GM23338 (cell line): ENCODE measurements around the gene CD48. TPM values are rescaled to one million over a fixed set of nuclear protein-coding genes. Genes with fewer than 3 reads are reported as not detected.

Experiments
- ATAC-seq: fragments of 200-7000 bp; cut with Tn5 transposase; 3 replicates; pipeline ENCODE4 v1.9.1; 2020
- DNase-seq: peaks from one replicate; pipeline ENCODE4 v3.0.0-alpha.2; 2015; ENCODE audit warnings: low spot score
- H2AFZ ChIP-seq: fragments of 200-600 bp; sonication (generic); 2 replicates; pipeline ENCODE4 v1.8.0; 2016; ENCODE audit warnings: antibody characterized with exemption, mild to moderate bottlenecking, moderate library complexity
- H3F3A ChIP-seq: fragments of 200-600 bp; sonication (generic); replicated peaks from 2 replicates; pipeline ENCODE4 v1.8.0; 2017; ENCODE audit warnings: antibody characterized with exemption, mixed run types, low read depth
- H3K27ac ChIP-seq: fragments of 200-600 bp; sonication (generic); 2 replicates; pipeline ENCODE4 v1.6.1; 2016; ENCODE audit warnings: low read depth
- H3K27me3 ChIP-seq: fragments of 200-600 bp; sonication (generic); 2 replicates; pipeline ENCODE4 v1.8.0; 2016; ENCODE audit warnings: mild to moderate bottlenecking, mixed run types, moderate library complexity; ENCODE audit not compliant: insufficient read depth
- H3K36me3 ChIP-seq: fragments of 200-600 bp; sonication (generic); 2 replicates; pipeline ENCODE4 v1.8.0; 2016; ENCODE audit warnings: mild to moderate bottlenecking; ENCODE audit not compliant: insufficient read depth
- H3K4me1 ChIP-seq: fragments of 200-600 bp; sonication (generic); 2 replicates; pipeline ENCODE4 v1.8.0; 2016; ENCODE audit warnings: mild to moderate bottlenecking, moderate library complexity; ENCODE audit not compliant: insufficient read depth
- H3K4me2 ChIP-seq: fragments of 200-600 bp; sonication (generic); 2 replicates; pipeline ENCODE4 v1.7.1; 2017; ENCODE audit warnings: mixed run types
- H3K4me3 ChIP-seq: fragments of 200-600 bp; sonication (generic); 2 replicates; pipeline ENCODE4 v1.6.1; 2016; ENCODE audit warnings: mixed run types
- H3K79me2 ChIP-seq: fragments of 200-600 bp; sonication (generic); replicated peaks from 2 replicates; pipeline ENCODE4 v1.8.0; 2017; ENCODE audit warnings: mild to moderate bottlenecking; ENCODE audit not compliant: insufficient read depth
- H3K9me2 ChIP-seq: fragments of 200-600 bp; sonication (generic); 2 replicates; pipeline ENCODE4 v1.8.0; 2017; ENCODE audit not compliant: insufficient read depth
- H4K20me1 ChIP-seq: fragments of 200-600 bp; sonication (generic); replicated peaks from 2 replicates; pipeline ENCODE4 v1.8.0; 2017; ENCODE audit warnings: mild to moderate bottlenecking; ENCODE audit not compliant: insufficient read depth
- H3K27ac Mint-ChIP-seq: 2 replicates; pipeline ENCODE4 v1.8.0; 2020; ENCODE audit warnings: inconsistent platforms, mild to moderate bottlenecking, moderate library complexity, mixed read lengths
- H3K27me3 Mint-ChIP-seq: 3 replicates; pipeline ENCODE4 v1.8.0; 2022; ENCODE audit warnings: low read depth, mild to moderate bottlenecking, moderate library complexity, mixed read lengths, inconsistent platforms; ENCODE audit not compliant: insufficient read depth, poor library complexity
- H3K36me3 Mint-ChIP-seq: 3 replicates; pipeline ENCODE4 v1.8.0; 2021; ENCODE audit warnings: low read depth, mild to moderate bottlenecking, inconsistent platforms, moderate library complexity, mixed read lengths
- H3K4me1 Mint-ChIP-seq: 3 replicates; pipeline ENCODE4 v1.8.0; 2020; ENCODE audit warnings: mild to moderate bottlenecking, inconsistent platforms, mixed read lengths
- H3K4me3 Mint-ChIP-seq: 3 replicates; pipeline ENCODE4 v1.8.0; 2021; ENCODE audit warnings: moderate library complexity, mild to moderate bottlenecking, inconsistent platforms, mixed read lengths
- H3K9me3 Mint-ChIP-seq: 3 replicates; pipeline ENCODE4 v1.8.0; 2020; ENCODE audit warnings: moderate library complexity, mild to moderate bottlenecking, inconsistent platforms, mixed read lengths
- CREB1 ChIP-seq: fragments of 250-450 bp; sonication (Bioruptor Pico); IDR thresholded peaks from 2 replicates; pipeline ENCODE4 v1.5.0; 2020; ENCODE audit warnings: low read depth, mild to moderate bottlenecking, moderate library complexity
- CTCF ChIP-seq, 2 experiments: fragments of 200-600 bp in 1 of 2; sonication (generic) in 1 of 2; conservative IDR thresholded peaks; 2 replicates each; pipeline versions ENCODE4 v1.5.1 to v1.6.1; 2016 to 2017; ENCODE audit warnings: antibody characterized with exemption in 2 of 2, low read depth in 2 of 2, mild to moderate bottlenecking in 2 of 2, moderate library complexity in 1 of 2
- EZH2 ChIP-seq: fragments of 200-600 bp; sonication (generic); IDR thresholded peaks from one replicate; pipeline ENCODE4 v1.8.0; 2017; ENCODE audit warnings: antibody characterized with exemption, mild to moderate bottlenecking, low read depth; ENCODE audit not compliant: unreplicated experiment
- EZH2phosphoT487 ChIP-seq: fragments of 200-600 bp; sonication (generic); IDR thresholded peaks from one replicate; pipeline ENCODE4 v1.8.1; 2018; ENCODE audit warnings: antibody characterized with exemption; ENCODE audit not compliant: unreplicated experiment
- JUNB ChIP-seq: IDR thresholded peaks from one replicate; pipeline ENCODE4 v1.6.1; 2016; ENCODE audit warnings: antibody characterized with exemption; ENCODE audit not compliant: unreplicated experiment
- NANOG ChIP-seq: IDR thresholded peaks from 2 replicates; pipeline ENCODE4 v1.6.1; 2016; ENCODE audit warnings: antibody characterized with exemption, borderline replicate concordance
- REST ChIP-seq: IDR thresholded peaks from one replicate; pipeline ENCODE4 v1.6.1; 2018; ENCODE audit warnings: antibody characterized with exemption; ENCODE audit not compliant: unreplicated experiment
- STAT1 ChIP-seq: IDR thresholded peaks from one replicate; pipeline ENCODE4 v1.6.1; 2016; ENCODE audit warnings: antibody characterized with exemption; ENCODE audit not compliant: unreplicated experiment
- ZNF114 ChIP-seq: fragments of 250-450 bp; sonication (Bioruptor Pico); IDR thresholded peaks from 2 replicates; pipeline ENCODE4 v1.5.0; 2020; ENCODE audit warnings: mild to moderate bottlenecking, moderate library complexity
- ZNF331 ChIP-seq: fragments of 250-450 bp; sonication (Bioruptor Pico); IDR thresholded peaks from 2 replicates; pipeline ENCODE4 v1.5.0; 2020; ENCODE audit warnings: low read depth, mild to moderate bottlenecking, moderate library complexity
- ZNF462 ChIP-seq: fragments of 250-450 bp; sonication (Bioruptor Pico); IDR thresholded peaks from 2 replicates; pipeline ENCODE4 v1.5.0; 2020; ENCODE audit warnings: mild to moderate bottlenecking, moderate library complexity
- polyA plus RNA-seq: library from polyadenylated mRNA; unstranded; fragments of >200 nt; fragmentation: Nextera tagmentation; extraction: Ambion mirVana; gene quantifications from 2 replicates; pipeline ENCODE4 v1.2.1, GENCODE V29; 2016
- total RNA-seq: library from RNA; depleted of rRNA; stranded (reverse); fragments of >200 nt; shearing (Covaris generic); gene quantifications from 2 replicates; pipeline ENCODE4 v1.2.3, GENCODE V29; 2014
- TF ChIP-seq, protein P1 (sequence below): IDR thresholded peaks from 2 replicates; pipeline ENCODE4 v1.6.1; 2016; ENCODE audit warnings: antibody characterized with exemption

Gene CD48
- total and polyA plus RNA-seq, 2 experiments from 2014 or later: 0.34 to 0.45 TPM

GRCh38 chr1:160633330-160633903 lies 78.2 kb downstream of the CD48 start:
- peaks cover 9% of the 10 kb centered on the region; the same call in 1 of the 2 replicates for H3K9me2 ChIP-seq
- no peak overlapping the region for H3K27ac ChIP-seq
- DNase-seq (no peak), ATAC-seq (no peak)
- no peaks in the 10 kb centered on the region for H3K36me3 Mint-ChIP-seq
- no peak overlapping the region for H3K4me3 Mint-ChIP-seq
- peaks cover 9% of the 10 kb centered on the region for H3K4me1 ChIP-seq
- H3K9me3 Mint-ChIP-seq: no peaks in the 10 kb centered on the region
- H2AFZ ChIP-seq: no peak overlapping the region
- no peaks in the 10 kb centered on the region for H3K36me3 ChIP-seq
- H3K27ac Mint-ChIP-seq: no peak overlapping the region
- TF ChIP-seq REST: no peak
- no peak for TF ChIP-seq ZNF114 (CRISPR knock-in tag)
- no peak for TF ChIP-seq CTCF (conservative IDR thresholded peaks at IDR 0.05; ENCODE audit: low read depth in 2 of 2)
- TF ChIP-seq ZNF331: no peak
- TF ChIP-seq EZH2: no peak
- TF ChIP-seq JUNB: no peak
- no peak for TF ChIP-seq NANOG
- no peak for TF ChIP-seq EZH2phosphoT487
- TF ChIP-seq ZNF462 (CRISPR knock-in tag): no peak
- no peak for TF ChIP-seq STAT1
- TF ChIP-seq, protein P1, sequence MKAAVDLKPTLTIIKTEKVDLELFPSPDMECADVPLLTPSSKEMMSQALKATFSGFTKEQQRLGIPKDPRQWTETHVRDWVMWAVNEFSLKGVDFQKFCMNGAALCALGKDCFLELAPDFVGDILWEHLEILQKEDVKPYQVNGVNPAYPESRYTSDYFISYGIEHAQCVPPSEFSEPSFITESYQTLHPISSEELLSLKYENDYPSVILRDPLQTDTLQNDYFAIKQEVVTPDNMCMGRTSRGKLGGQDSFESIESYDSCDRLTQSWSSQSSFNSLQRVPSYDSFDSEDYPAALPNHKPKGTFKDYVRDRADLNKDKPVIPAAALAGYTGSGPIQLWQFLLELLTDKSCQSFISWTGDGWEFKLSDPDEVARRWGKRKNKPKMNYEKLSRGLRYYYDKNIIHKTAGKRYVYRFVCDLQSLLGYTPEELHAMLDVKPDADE: no peak
- no peak for TF ChIP-seq CREB1
- H3K4me2 ChIP-seq: no peak overlapping the region
- H3F3A ChIP-seq: no peaks in the 10 kb centered on the region
- H4K20me1 ChIP-seq: no peaks in the 10 kb centered on the region
- peaks cover 2% of the 10 kb centered on the region for H3K27me3 Mint-ChIP-seq
- H3K4me1 Mint-ChIP-seq: peaks cover 15% of the 10 kb centered on the region
- no peak overlapping the region for H3K4me3 ChIP-seq
- H3K27me3 ChIP-seq: no peaks in the 10 kb centered on the region
- H3K79me2 ChIP-seq: no peaks in the 10 kb centered on the region
